ENCODE results near the gene SAG.

DNA sequence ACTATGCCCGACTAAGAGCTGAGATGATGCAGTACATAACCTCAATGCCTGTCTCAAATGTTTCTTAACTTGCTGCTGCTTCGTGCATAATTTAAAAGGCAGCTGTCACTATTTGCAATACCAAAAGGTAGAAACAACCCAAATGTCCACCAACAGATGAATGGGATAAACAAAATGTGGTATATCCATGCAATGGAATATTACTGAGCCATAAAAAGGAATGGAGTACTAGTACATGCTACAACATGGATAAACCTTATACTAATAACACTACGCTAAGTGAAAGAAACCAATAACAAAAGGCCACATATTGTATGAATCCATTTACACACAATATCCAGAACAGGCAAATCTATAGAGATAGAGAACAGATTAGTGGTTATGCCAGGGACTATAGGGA, 33.7 kb downstream of the SAG start:
- TF ChIP-seq POLR2AphosphoS5 (IDR thresholded peaks at IDR 0.05; ENCODE audit: low read depth, low read length) (no peak), SIN3A (IDR thresholded peaks at IDR 0.05; ENCODE audit: borderline replicate concordance, insufficient read depth, low read depth, low read length) (no peak)
- TF ChIP-seq, protein P1, sequence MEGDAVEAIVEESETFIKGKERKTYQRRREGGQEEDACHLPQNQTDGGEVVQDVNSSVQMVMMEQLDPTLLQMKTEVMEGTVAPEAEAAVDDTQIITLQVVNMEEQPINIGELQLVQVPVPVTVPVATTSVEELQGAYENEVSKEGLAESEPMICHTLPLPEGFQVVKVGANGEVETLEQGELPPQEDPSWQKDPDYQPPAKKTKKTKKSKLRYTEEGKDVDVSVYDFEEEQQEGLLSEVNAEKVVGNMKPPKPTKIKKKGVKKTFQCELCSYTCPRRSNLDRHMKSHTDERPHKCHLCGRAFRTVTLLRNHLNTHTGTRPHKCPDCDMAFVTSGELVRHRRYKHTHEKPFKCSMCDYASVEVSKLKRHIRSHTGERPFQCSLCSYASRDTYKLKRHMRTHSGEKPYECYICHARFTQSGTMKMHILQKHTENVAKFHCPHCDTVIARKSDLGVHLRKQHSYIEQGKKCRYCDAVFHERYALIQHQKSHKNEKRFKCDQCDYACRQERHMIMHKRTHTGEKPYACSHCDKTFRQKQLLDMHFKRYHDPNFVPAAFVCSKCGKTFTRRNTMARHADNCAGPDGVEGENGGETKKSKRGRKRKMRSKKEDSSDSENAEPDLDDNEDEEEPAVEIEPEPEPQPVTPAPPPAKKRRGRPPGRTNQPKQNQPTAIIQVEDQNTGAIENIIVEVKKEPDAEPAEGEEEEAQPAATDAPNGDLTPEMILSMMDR (IDR thresholded peaks at IDR 0.05) = no peak
- TF ChIP-seq, protein P2, sequence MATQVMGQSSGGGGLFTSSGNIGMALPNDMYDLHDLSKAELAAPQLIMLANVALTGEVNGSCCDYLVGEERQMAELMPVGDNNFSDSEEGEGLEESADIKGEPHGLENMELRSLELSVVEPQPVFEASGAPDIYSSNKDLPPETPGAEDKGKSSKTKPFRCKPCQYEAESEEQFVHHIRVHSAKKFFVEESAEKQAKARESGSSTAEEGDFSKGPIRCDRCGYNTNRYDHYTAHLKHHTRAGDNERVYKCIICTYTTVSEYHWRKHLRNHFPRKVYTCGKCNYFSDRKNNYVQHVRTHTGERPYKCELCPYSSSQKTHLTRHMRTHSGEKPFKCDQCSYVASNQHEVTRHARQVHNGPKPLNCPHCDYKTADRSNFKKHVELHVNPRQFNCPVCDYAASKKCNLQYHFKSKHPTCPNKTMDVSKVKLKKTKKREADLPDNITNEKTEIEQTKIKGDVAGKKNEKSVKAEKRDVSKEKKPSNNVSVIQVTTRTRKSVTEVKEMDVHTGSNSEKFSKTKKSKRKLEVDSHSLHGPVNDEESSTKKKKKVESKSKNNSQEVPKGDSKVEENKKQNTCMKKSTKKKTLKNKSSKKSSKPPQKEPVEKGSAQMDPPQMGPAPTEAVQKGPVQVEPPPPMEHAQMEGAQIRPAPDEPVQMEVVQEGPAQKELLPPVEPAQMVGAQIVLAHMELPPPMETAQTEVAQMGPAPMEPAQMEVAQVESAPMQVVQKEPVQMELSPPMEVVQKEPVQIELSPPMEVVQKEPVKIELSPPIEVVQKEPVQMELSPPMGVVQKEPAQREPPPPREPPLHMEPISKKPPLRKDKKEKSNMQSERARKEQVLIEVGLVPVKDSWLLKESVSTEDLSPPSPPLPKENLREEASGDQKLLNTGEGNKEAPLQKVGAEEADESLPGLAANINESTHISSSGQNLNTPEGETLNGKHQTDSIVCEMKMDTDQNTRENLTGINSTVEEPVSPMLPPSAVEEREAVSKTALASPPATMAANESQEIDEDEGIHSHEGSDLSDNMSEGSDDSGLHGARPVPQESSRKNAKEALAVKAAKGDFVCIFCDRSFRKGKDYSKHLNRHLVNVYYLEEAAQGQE (IDR thresholded peaks at IDR 0.05; ENCODE audit: insufficient read depth in 1 of 2, low read depth in 2 of 2, low read length in 1 of 2) = no peak

Measured in Panc1 (cell line).